Measurements from ENCODE around the gene ZNF282. TPM values are rescaled to one million over a fixed set of nuclear protein-coding genes. Genes with fewer than 3 reads are reported as not detected.

ZNF282 gene
- polyA plus RNA-seq, 1 donor from 2014 or later = 17.7 TPM

DNA sequence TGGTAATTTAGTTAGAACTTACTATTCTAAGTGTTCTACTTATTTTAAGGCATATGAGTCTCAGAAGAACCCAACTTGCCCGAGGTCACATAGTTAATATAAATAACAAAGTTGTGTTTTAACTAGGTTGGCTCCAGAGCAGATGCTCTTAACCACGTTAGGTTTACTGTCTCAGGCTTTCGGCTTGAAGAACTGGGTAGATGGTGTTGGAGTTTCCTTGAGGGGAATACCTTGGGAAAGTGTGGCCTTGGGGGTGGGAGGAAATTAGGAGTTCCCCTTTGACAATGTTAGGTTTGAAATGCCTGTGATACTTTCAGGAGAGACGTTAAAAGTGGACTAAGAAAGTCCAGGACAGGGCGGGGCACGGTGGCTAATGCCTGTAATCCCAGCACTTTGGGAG is 38.4 kb upstream of the ZNF282 start:
- Histone ChIP-seq H3K4me2 (ENCODE audit: low read length) (no peak overlapping the region), H3K27me3 (ENCODE audit: insufficient read depth, low read depth, low read length) (no peaks in the 10 kb centered on the region), H3K9ac (ENCODE audit: low read length) (no peak overlapping the region), H2AFZ (ENCODE audit: low read depth, low read length) (no peak overlapping the region), H3K27ac (ENCODE audit: low read length) (no peak overlapping the region), H3K9me2 (ENCODE audit: insufficient read depth, low read length) (no peaks in the 10 kb centered on the region), H3K36me3 (ENCODE audit: insufficient read depth, low read length) (no peaks in the 10 kb centered on the region), H3F3A (ENCODE audit: insufficient read depth, low read length, poor library complexity, severe bottlenecking) (no peaks in the 10 kb centered on the region), H4K20me1 (ENCODE audit: insufficient read depth) (no peaks in the 10 kb centered on the region), H3K9me3 (ENCODE audit: low read length) (no peaks in the 10 kb centered on the region), H3K79me2 (replicated peaks; ENCODE audit: insufficient read depth, low read length) (peaks cover under 1% of the 10 kb centered on the region), H3K4me3 (ENCODE audit: low read length) (no peak overlapping the region)
- no peak for TF ChIP-seq SMC3 (conservative IDR thresholded peaks at IDR 0.05; ENCODE audit: poor library complexity)
- TF ChIP-seq, protein P1, sequence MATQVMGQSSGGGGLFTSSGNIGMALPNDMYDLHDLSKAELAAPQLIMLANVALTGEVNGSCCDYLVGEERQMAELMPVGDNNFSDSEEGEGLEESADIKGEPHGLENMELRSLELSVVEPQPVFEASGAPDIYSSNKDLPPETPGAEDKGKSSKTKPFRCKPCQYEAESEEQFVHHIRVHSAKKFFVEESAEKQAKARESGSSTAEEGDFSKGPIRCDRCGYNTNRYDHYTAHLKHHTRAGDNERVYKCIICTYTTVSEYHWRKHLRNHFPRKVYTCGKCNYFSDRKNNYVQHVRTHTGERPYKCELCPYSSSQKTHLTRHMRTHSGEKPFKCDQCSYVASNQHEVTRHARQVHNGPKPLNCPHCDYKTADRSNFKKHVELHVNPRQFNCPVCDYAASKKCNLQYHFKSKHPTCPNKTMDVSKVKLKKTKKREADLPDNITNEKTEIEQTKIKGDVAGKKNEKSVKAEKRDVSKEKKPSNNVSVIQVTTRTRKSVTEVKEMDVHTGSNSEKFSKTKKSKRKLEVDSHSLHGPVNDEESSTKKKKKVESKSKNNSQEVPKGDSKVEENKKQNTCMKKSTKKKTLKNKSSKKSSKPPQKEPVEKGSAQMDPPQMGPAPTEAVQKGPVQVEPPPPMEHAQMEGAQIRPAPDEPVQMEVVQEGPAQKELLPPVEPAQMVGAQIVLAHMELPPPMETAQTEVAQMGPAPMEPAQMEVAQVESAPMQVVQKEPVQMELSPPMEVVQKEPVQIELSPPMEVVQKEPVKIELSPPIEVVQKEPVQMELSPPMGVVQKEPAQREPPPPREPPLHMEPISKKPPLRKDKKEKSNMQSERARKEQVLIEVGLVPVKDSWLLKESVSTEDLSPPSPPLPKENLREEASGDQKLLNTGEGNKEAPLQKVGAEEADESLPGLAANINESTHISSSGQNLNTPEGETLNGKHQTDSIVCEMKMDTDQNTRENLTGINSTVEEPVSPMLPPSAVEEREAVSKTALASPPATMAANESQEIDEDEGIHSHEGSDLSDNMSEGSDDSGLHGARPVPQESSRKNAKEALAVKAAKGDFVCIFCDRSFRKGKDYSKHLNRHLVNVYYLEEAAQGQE (IDR thresholded peaks at IDR 0.05; ENCODE audit: borderline replicate concordance) = no peak
- TF ChIP-seq MXI1 (conservative IDR thresholded peaks at IDR 0.05; ENCODE audit: poor library complexity, severe bottlenecking) = no peak
- TF ChIP-seq EP300 (conservative IDR thresholded peaks at IDR 0.05; ENCODE audit: poor library complexity, severe bottlenecking) = no peak
- TF ChIP-seq RAD21 (conservative IDR thresholded peaks at IDR 0.05) = no peak
- no peak for TF ChIP-seq EZH2 (IDR thresholded peaks at IDR 0.05; ENCODE audit: borderline replicate concordance, insufficient read depth, low read length, poor library complexity, severe bottlenecking)
- TF ChIP-seq, protein P2, sequence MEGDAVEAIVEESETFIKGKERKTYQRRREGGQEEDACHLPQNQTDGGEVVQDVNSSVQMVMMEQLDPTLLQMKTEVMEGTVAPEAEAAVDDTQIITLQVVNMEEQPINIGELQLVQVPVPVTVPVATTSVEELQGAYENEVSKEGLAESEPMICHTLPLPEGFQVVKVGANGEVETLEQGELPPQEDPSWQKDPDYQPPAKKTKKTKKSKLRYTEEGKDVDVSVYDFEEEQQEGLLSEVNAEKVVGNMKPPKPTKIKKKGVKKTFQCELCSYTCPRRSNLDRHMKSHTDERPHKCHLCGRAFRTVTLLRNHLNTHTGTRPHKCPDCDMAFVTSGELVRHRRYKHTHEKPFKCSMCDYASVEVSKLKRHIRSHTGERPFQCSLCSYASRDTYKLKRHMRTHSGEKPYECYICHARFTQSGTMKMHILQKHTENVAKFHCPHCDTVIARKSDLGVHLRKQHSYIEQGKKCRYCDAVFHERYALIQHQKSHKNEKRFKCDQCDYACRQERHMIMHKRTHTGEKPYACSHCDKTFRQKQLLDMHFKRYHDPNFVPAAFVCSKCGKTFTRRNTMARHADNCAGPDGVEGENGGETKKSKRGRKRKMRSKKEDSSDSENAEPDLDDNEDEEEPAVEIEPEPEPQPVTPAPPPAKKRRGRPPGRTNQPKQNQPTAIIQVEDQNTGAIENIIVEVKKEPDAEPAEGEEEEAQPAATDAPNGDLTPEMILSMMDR (IDR thresholded peaks at IDR 0.05; ENCODE audit: poor library complexity, severe bottlenecking) = no peak
- TF ChIP-seq TAF1 (IDR thresholded peaks at IDR 0.05; ENCODE audit: low read depth) = no peak
- TF ChIP-seq POLR2AphosphoS5 (IDR thresholded peaks at IDR 0.05) = no peak

GRCh38 chr7:149161241-149161848 is 34.0 kb upstream of the ZNF282 start:
- Histone ChIP-seq H3K9me3 (ENCODE audit: low read length) (no peaks in the 10 kb centered on the region), H2AFZ (ENCODE audit: low read depth, low read length) (no peak overlapping the region), H4K20me1 (ENCODE audit: insufficient read depth) (no peaks in the 10 kb centered on the region), H3K9me2 (ENCODE audit: insufficient read depth, low read length) (no peaks in the 10 kb centered on the region), H3K27me3 (ENCODE audit: insufficient read depth, low read depth, low read length) (no peaks in the 10 kb centered on the region), H3K4me3 (ENCODE audit: low read length) (no peak overlapping the region), H3K9ac (ENCODE audit: low read length) (no peak overlapping the region), H3K4me2 (ENCODE audit: low read length) (no peak overlapping the region), H3F3A (ENCODE audit: insufficient read depth, low read length, poor library complexity, severe bottlenecking) (no peaks in the 10 kb centered on the region), H3K27ac (ENCODE audit: low read length) (no peak overlapping the region), H3K79me2 (replicated peaks; ENCODE audit: insufficient read depth, low read length) (no peaks in the 10 kb centered on the region), H3K36me3 (ENCODE audit: insufficient read depth, low read length) (no peaks in the 10 kb centered on the region)
- TF ChIP-seq POLR2AphosphoS5 (IDR thresholded peaks at IDR 0.05) (no peak), SMC3 (conservative IDR thresholded peaks at IDR 0.05; ENCODE audit: poor library complexity) (no peak), RAD21 (conservative IDR thresholded peaks at IDR 0.05) (no peak)
- TF ChIP-seq, protein P1 (IDR thresholded peaks at IDR 0.05; ENCODE audit: borderline replicate concordance) = no peak
